ENCODE data around the gene DDX54.

The DDX54 gene

GRCh38 chr12:113115455-113116126 lies 69.7 kb downstream of the DDX54 start:
- DNase-seq: no peak

GRCh38 chr12:113114447-113115178 lies 70.7 kb downstream of the DDX54 start:
- DNase-seq: no peak

GRCh38 chr12:113113397-113113796 lies 71.9 kb downstream of the DDX54 start:
- no peak for DNase-seq

GRCh38 chr12:113112043-113112899 lies 73.0 kb downstream of the DDX54 start:
- no peak for DNase-seq

GRCh38 chr12:113111247-113111646 lies 74.0 kb downstream of the DDX54 start:
- DNase-seq: no peak

- DNase-seq: no peak
Measured at GRCh38 chr12:113109872-113110599, 75.2 kb downstream of the DDX54 start.

- DNase-seq: no peak
Measured at GRCh38 chr12:113109360-113109759, 75.9 kb downstream of the DDX54 start.

GRCh38 chr12:113108308-113108707 lies 77.0 kb downstream of the DDX54 start:
- DNase-seq: no peak

All from EL (cell line).